BJ (cell line): ENCODE data around the gene TMTC1. TPM values are rescaled to one million over a fixed set of nuclear protein-coding genes. Genes with fewer than 3 reads are reported as not detected.
"Not testable (repeated sequence)": the region's sequence is repeated elsewhere in the genome, so short reads cannot be mapped to it uniquely, and the experiment has no call there.

Experiments used
- CTCF ChIA-PET: fragments of 350-600 bp; formaldehyde crosslinking; extraction: SDS; loops from one replicate; lab custom pipeline; 2021; ENCODE audit warnings: antibody characterized with exemption, inconsistent platforms; lab: Yijun Ruan, JAX
- POLR2A ChIA-PET: fragments of 300-600 bp; sonication (Branson Sonifier 250); formaldehyde crosslinking; extraction: SDS; loops from one replicate; lab custom pipeline; 2021; ENCODE audit warnings: antibody characterized with exemption; lab: Charles Lee
- DNase-seq: peaks from one replicate; pipeline ENCODE4 v3.0.0-alpha.2; 2011; ENCODE audit warnings: low read depth
- H3K27me3 ChIP-seq: 2 replicates; pipeline ENCODE4 v1.6.0; 2011; ENCODE audit warnings: low read length; ENCODE audit not compliant: control insufficient read depth, insufficient read depth
- H3K36me3 ChIP-seq: 2 replicates; pipeline ENCODE4 v1.5.1; 2011; ENCODE audit warnings: low read length; ENCODE audit not compliant: control insufficient read depth, insufficient read depth
- H3K4me3 ChIP-seq: 2 replicates; pipeline ENCODE4 v1.5.1; 2011; ENCODE audit warnings: low read depth, mild to moderate bottlenecking, control low read depth, low read length
- polyA plus RNA-seq: library from polyadenylated mRNA; depleted of rRNA; stranded (reverse); fragments of >200 nt; gene quantifications from 2 replicates; pipeline ENCODE4 v1.2.3, GENCODE V29; 2011
- TF ChIP-seq, protein P1 (sequence below): IDR thresholded peaks from 2 replicates; pipeline ENCODE4 v1.5.1; 2011; ENCODE audit warnings: low read depth, mild to moderate bottlenecking, control low read depth, inconsistent platforms, low read length, moderate library complexity; ENCODE audit not compliant: insufficient read depth

TMTC1 gene
- polyA plus RNA-seq, 1 experiment, result 21.8 TPM

DNA sequence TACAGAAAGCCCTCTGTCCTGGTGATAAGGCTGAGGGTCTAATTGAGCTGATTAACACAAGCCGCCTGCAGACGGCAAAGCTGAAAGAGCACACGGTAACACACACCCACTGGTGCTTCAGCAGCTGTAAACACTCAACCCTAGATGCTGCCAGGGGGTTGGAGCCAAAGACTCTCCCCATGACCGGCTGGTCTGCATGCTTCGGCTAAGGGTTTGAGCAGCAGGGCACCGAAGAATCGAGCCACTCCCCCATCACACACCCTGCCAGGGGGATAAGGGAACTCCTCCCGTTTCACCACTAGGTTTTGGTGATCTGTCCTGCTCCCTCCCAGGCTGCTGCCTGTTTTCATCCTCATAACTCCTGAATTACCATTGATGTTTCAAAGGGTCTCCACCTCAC lies 145.2 kb downstream of the TMTC1 start:
- POLR2A ChIA-PET, result no interaction called here
- Histone ChIP-seq H3K27me3 (no peaks in the 10 kb centered on the region), H3K36me3 (no peaks in the 10 kb centered on the region), H3K4me3 (no peak overlapping the region)
- CTCF ChIA-PET, result interaction anchor here (0.6 kb wide), 1 partner anchor 128 kb away, joined by 3 read pairs; no protein-coding TSS in a partner anchor
- DNase-seq, result no peak
- TF ChIP-seq, protein P1, sequence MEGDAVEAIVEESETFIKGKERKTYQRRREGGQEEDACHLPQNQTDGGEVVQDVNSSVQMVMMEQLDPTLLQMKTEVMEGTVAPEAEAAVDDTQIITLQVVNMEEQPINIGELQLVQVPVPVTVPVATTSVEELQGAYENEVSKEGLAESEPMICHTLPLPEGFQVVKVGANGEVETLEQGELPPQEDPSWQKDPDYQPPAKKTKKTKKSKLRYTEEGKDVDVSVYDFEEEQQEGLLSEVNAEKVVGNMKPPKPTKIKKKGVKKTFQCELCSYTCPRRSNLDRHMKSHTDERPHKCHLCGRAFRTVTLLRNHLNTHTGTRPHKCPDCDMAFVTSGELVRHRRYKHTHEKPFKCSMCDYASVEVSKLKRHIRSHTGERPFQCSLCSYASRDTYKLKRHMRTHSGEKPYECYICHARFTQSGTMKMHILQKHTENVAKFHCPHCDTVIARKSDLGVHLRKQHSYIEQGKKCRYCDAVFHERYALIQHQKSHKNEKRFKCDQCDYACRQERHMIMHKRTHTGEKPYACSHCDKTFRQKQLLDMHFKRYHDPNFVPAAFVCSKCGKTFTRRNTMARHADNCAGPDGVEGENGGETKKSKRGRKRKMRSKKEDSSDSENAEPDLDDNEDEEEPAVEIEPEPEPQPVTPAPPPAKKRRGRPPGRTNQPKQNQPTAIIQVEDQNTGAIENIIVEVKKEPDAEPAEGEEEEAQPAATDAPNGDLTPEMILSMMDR, result no peak

DNA sequence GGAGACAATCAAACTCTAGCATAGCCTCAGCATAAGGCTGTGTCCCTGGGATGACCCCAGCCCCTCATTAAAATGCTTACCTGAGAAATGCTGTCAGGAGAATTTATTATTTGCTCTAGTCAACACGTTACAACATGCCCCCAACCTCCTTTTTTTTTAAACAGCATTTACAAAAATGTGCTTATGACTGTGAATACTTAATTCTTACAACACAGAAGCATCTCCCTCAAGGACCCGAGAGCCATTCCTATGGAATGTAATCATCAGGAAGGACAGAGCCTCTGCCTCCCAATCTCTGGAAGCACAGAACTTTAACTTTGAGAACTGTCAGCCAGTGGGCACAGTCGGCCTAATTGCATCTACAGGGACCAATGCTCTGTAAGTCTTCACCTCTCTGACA lies 149.7 kb downstream of the TMTC1 start:
- TF ChIP-seq, protein P1, result no peak
- ChIA-PET POLR2A (no interaction called here), CTCF (no interaction called here)
- DNase-seq, result no peak
- Histone ChIP-seq H3K27me3 (no peaks in the 10 kb centered on the region), H3K36me3 (no peaks in the 10 kb centered on the region), H3K4me3 (no peak overlapping the region)

DNA sequence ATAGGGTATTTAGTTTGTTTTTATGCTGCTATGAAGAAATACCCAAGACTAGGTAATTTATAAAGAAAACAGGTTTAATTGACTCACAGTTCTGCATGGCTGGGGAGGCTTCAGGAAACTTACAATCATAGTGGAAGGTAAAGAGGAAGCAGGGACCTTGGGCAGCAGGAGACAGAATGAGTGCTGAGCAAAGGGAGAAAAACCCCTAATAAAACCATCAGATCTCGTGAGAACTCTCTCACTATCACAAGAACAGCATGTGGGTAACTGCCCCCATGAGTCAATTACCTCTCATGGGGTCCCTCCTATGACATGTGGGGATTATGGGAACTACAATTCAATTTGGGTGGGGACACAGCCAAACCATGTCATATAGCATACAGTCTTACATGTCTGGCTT lies 153.6 kb downstream of the TMTC1 start:
- H3K4me3 ChIP-seq, CTCF ChIA-PET, H3K27me3 ChIP-seq, H3K36me3 ChIP-seq, POLR2A ChIA-PET, DNase-seq: not testable (repeated sequence)

DNA sequence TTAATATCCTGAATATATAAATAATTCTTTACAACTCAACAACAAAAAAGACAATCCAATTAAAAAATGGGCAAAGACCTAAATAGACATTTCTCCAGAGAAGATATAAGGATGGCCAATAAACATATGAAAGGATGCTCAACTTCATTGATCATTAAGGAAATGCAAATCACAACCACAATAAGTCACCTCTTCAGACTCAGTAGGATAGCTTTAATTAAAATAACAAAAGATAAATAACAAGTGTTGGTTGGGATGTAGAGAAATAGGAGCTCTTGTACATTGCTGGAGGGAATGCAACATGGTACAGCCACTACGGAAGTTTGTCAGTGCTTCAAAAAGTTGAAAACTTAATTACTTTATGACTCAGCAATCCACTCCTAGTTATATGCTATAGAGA lies 156.5 kb downstream of the TMTC1 start:
- no peak overlapping the region for H3K4me3 ChIP-seq
- no peaks in the 10 kb centered on the region for H3K27me3 ChIP-seq
- no peaks in the 10 kb centered on the region for H3K36me3 ChIP-seq
- no peak for DNase-seq
- POLR2A ChIA-PET, result no interaction called here
- TF ChIP-seq, protein P1, result no peak
- CTCF ChIA-PET, result no interaction called here

DNA sequence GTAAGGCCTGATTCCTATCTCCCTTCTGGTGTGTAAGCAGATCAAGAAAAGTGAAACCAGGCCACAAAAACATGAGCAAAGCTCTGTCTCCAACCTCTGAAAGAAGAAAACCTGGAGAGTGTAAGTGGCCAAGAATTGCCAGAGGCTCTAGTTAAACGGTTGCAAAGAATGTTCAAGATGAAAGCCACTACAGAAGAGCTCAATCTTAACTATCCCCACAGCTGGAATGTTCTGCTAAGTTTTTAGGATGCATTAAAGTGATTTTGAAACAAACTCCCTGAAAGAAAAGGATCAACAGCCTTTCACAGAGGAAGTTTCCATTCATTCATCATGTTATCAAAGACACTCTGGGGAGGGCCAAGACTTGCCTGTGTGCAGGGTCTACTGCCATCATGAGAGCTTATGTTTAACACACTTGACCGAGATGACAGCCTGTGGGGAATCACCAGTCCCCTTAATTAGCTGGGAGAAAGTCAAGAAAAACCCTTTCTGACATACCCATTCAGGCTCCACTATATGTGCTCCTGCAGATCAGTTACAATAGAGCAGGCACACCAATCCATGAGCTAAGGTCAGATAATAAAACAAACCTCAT lies 158.3 kb downstream of the TMTC1 start:
- DNase-seq, result no peak
- ChIA-PET POLR2A (no interaction called here), CTCF (no interaction called here)

More for the DNA sequence above, 158.3 kb downstream of the TMTC1 start:
- Histone ChIP-seq H3K27me3 (no peaks in the 10 kb centered on the region), H3K4me3 (no peak overlapping the region), H3K36me3 (no peaks in the 10 kb centered on the region)
- TF ChIP-seq, protein P1, result no peak
